ENCODE results near the gene WNT16.

Gene WNT16

GRCh38 chr7:121388950-121389349, 60.1 kb downstream of the WNT16 start:
- no peak for TF ChIP-seq EZH2 (IDR thresholded peaks at IDR 0.05; ENCODE audit: borderline replicate concordance, low read depth, low read length, severe bottlenecking)
- TF ChIP-seq CTCF (IDR thresholded peaks at IDR 0.05; ENCODE audit: borderline replicate concordance, extremely low read depth, low read length, poor library complexity, severe bottlenecking): no peak
- 0 out of 2 replicates have a peak, but pooled peaks cover 9% of the 10 kb centered on the region for H3K36me3 ChIP-seq (ENCODE audit: insufficient read depth, low read length)
- no peak for ATAC-seq (ENCODE audit: insufficient read depth, low read depth)

GRCh38 chr7:121390109-121390508, 61.3 kb downstream of the WNT16 start:
- no peak overlapping the region for H3K27ac ChIP-seq (ENCODE audit: low read length)
- H3K4me2 ChIP-seq (ENCODE audit: insufficient read depth, low read length): no peak overlapping the region
- H3K79me2 ChIP-seq (ENCODE audit: insufficient read depth, low read length): peaks cover 90% of the 10 kb centered on the region
- H3K9me3 ChIP-seq (ENCODE audit: insufficient read depth, low read length, severe bottlenecking): no peaks in the 10 kb centered on the region
- H3K4me3 ChIP-seq (ENCODE audit: low read depth in 1 of 2, low read length in 2 of 2): no peak overlapping the region
- peaks cover 15% of the 10 kb centered on the region for H3K4me1 ChIP-seq (ENCODE audit: insufficient read depth, low read length)
- ATAC-seq (ENCODE audit: insufficient read depth, low read depth) (no peak), DNase-seq (no peak)
- H3K9ac ChIP-seq (ENCODE audit: low read depth, low read length): no peak overlapping the region
- no peaks in the 10 kb centered on the region for H3K27me3 ChIP-seq (ENCODE audit: insufficient read depth, low read length, poor library complexity)
- peaks cover 21% of the 10 kb centered on the region; the same call in 1 of the 2 replicates for H4K20me1 ChIP-seq (ENCODE audit: insufficient read depth, low read length)
- H2AFZ ChIP-seq (ENCODE audit: low read depth, low read length): no peak overlapping the region
- 0 out of 2 replicates have a peak, but pooled peaks cover 9% of the 10 kb centered on the region for H3K36me3 ChIP-seq (ENCODE audit: insufficient read depth, low read length)
- TF ChIP-seq CTCF (IDR thresholded peaks at IDR 0.05; ENCODE audit: borderline replicate concordance, extremely low read depth, low read length, poor library complexity, severe bottlenecking) (no peak), EZH2 (IDR thresholded peaks at IDR 0.05; ENCODE audit: borderline replicate concordance, low read depth, low read length, severe bottlenecking) (no peak)

More at GRCh38 chr7:121388950-121389349, 60.1 kb downstream of the WNT16 start:
- no peaks in the 10 kb centered on the region for H3K27me3 ChIP-seq (ENCODE audit: insufficient read depth, low read length, poor library complexity)
- H3K79me2 ChIP-seq (ENCODE audit: insufficient read depth, low read length): peaks cover 90% of the 10 kb centered on the region
- H3K27ac ChIP-seq (ENCODE audit: low read length): no peak overlapping the region
- H3K4me3 ChIP-seq (ENCODE audit: low read depth in 1 of 2, low read length in 2 of 2): no peak overlapping the region
- H3K4me2 ChIP-seq (ENCODE audit: insufficient read depth, low read length): no peak overlapping the region
- H3K9me3 ChIP-seq (ENCODE audit: insufficient read depth, low read length, severe bottlenecking): no peaks in the 10 kb centered on the region
- no peak overlapping the region for H2AFZ ChIP-seq (ENCODE audit: low read depth, low read length)
- no peak overlapping the region for H3K9ac ChIP-seq (ENCODE audit: low read depth, low read length)
- H4K20me1 ChIP-seq (ENCODE audit: insufficient read depth, low read length): peaks cover 21% of the 10 kb centered on the region; the same call in 1 of the 2 replicates
- no peak for DNase-seq
- H3K4me1 ChIP-seq (ENCODE audit: insufficient read depth, low read length): peaks cover 4% of the 10 kb centered on the region; the same call in 1 of the 2 replicates

- Histone ChIP-seq H3K27me3 (ENCODE audit: insufficient read depth, low read length, poor library complexity) (no peaks in the 10 kb centered on the region), H3K36me3 (ENCODE audit: insufficient read depth, low read length) (peaks cover 9% of the 10 kb centered on the region; the same call in 1 of the 2 replicates), H3K9me3 (ENCODE audit: insufficient read depth, low read length, severe bottlenecking) (no peaks in the 10 kb centered on the region), H3K27ac (ENCODE audit: low read length) (no peak overlapping the region), H3K4me3 (ENCODE audit: low read depth in 1 of 2, low read length in 2 of 2) (no peak overlapping the region), H4K20me1 (ENCODE audit: insufficient read depth, low read length) (peaks cover 17% of the 10 kb centered on the region; the same call in 1 of the 2 replicates), H3K4me1 (ENCODE audit: insufficient read depth, low read length) (peaks cover 20% of the 10 kb centered on the region), H3K79me2 (ENCODE audit: insufficient read depth, low read length) (peaks cover 89% of the 10 kb centered on the region), H3K9ac (ENCODE audit: low read depth, low read length) (no peak overlapping the region), H3K4me2 (ENCODE audit: insufficient read depth, low read length) (no peak overlapping the region), H2AFZ (ENCODE audit: low read depth, low read length) (no peak overlapping the region)
- TF ChIP-seq CTCF (IDR thresholded peaks at IDR 0.05; ENCODE audit: borderline replicate concordance, extremely low read depth, low read length, poor library complexity, severe bottlenecking) (no peak), EZH2 (IDR thresholded peaks at IDR 0.05; ENCODE audit: borderline replicate concordance, low read depth, low read length, severe bottlenecking) (no peak)
- DNase-seq (no peak), ATAC-seq (ENCODE audit: insufficient read depth, low read depth) (0 out of 3 replicates have a peak, but pooled peaks have one; percentile 23)
Measured at GRCh38 chr7:121390617-121391016, 61.8 kb downstream of the WNT16 start.

All from DND-41 (cell line).